ENCODE data around the gene ATXN8OS. TPM values are rescaled to one million over a fixed set of nuclear protein-coding genes. Genes with fewer than 3 reads are reported as not detected.

Gene ATXN8OS
- total and polyA plus RNA-seq, 3 donors from 2014 or later: not detected

DNA sequence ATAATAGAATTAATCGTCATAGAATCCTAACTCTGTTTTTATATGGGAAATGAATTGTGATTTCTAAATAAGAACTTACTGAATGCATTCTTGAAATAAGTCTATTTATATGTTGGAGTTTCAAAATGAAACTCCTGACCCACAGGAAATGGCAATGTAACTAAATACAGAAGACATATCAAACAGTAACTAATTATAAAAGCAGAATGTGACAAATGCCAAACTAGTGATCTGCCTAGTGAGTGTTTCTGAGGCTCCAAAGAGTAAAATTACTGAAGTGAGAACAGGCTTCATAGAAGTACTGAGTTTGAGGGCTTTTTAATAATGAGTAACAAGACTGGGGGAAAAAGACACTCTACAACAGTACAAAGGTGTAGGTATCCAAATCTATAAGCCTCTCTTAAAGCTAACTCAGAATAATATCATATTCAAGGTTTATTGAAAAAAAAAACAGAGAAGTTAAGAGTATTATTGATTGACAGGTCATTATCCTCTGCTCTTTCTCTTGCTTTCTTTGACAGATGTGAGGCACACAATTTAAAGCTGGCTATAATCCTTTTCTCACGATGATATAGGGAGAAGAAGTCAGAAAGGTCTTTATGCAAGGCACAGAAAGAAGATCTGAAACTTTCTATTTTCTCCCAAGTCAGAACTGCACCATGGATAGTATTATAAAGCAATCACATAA, 17.4 kb upstream of the ATXN8OS start:
- TF ChIP-seq, protein P1, sequence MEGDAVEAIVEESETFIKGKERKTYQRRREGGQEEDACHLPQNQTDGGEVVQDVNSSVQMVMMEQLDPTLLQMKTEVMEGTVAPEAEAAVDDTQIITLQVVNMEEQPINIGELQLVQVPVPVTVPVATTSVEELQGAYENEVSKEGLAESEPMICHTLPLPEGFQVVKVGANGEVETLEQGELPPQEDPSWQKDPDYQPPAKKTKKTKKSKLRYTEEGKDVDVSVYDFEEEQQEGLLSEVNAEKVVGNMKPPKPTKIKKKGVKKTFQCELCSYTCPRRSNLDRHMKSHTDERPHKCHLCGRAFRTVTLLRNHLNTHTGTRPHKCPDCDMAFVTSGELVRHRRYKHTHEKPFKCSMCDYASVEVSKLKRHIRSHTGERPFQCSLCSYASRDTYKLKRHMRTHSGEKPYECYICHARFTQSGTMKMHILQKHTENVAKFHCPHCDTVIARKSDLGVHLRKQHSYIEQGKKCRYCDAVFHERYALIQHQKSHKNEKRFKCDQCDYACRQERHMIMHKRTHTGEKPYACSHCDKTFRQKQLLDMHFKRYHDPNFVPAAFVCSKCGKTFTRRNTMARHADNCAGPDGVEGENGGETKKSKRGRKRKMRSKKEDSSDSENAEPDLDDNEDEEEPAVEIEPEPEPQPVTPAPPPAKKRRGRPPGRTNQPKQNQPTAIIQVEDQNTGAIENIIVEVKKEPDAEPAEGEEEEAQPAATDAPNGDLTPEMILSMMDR (IDR thresholded peaks at IDR 0.05): no peak
- no peak for TF ChIP-seq POLR2A (IDR thresholded peaks at IDR 0.05)
- H3K27ac ChIP-seq: no peak overlapping the region
- intact Hi-C loops (cut with DNase I; ENCODE audit: low total_unique reads): no loop called here
- H3K9me3 ChIP-seq: no peaks in the 10 kb centered on the region
- H3K36me3 ChIP-seq (ENCODE audit: low read depth, missing control alignments): no peaks in the 10 kb centered on the region
- WGBS, 2 donors: 75 to 84% methylated on average over 2 of the region's 2 CpGs
- H3K4me1 ChIP-seq: no peaks in the 10 kb centered on the region
- no peak overlapping the region for H3K4me3 ChIP-seq
- DNase-seq: no peak
- H3K27me3 ChIP-seq: no peaks in the 10 kb centered on the region

DNA sequence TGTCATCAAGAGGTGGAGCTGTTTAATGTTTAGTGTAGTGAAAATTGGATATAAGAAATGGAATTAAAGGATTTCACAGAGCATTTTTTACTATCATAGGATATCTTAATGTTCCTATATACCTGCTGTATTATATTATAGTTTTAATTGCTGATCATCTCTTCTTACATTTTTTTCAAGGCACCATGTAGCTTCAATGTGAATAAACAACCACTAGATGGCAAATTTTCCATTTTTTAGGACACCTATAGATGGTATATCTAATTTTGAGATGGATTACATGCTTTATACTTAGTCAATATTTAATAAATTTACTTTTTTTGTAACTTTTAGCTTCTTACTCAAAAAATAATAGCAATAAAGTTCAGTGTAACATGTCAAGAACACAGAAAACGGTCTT, 9.0 kb upstream of the ATXN8OS start:
- no peak overlapping the region for H3K27ac ChIP-seq
- intact Hi-C loops (cut with DNase I; ENCODE audit: low total_unique reads): no loop called here
- no peaks in the 10 kb centered on the region for H3K36me3 ChIP-seq (ENCODE audit: low read depth, missing control alignments)
- no peak for DNase-seq
- WGBS, 2 donors: 53 to 56% methylated on average over 1 of the region's 1 CpG
- no peaks in the 10 kb centered on the region for H3K9me3 ChIP-seq
- no peaks in the 10 kb centered on the region for H3K4me1 ChIP-seq
- no peaks in the 10 kb centered on the region for H3K27me3 ChIP-seq
- TF ChIP-seq POLR2A (IDR thresholded peaks at IDR 0.05): no peak
- TF ChIP-seq, protein P1 (IDR thresholded peaks at IDR 0.05): peak in 1 of 3 experiments; percentile 35
- no peak overlapping the region for H3K4me3 ChIP-seq

DNA sequence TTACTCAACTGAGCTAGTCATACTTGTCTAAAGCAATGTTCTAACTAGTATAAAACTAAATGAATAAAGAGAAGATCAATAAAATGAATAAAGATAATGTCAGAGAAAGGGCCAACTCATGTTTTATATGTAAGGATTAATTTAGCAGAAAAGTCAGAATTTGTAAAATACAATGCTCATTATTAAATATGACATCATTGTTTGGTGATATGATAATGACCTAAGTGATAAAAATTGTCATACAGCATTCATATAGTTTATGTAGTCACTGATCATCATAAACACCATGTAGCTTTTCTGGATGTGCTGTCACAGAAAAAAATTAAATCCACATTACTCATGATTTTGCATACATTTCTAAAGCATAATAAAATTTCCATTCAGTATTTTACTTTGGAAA, 3.1 kb upstream of the ATXN8OS start:
- Histone ChIP-seq H3K4me3 (no peak overlapping the region), H3K4me1 (no peaks in the 10 kb centered on the region), H3K27me3 (no peaks in the 10 kb centered on the region), H3K9me3 (no peaks in the 10 kb centered on the region), H3K36me3 (ENCODE audit: low read depth, missing control alignments) (no peaks in the 10 kb centered on the region), H3K27ac (no peak overlapping the region)
- no peak for DNase-seq
- intact Hi-C loops (cut with DNase I; ENCODE audit: low total_unique reads): no loop called here
- TF ChIP-seq, protein P1 (IDR thresholded peaks at IDR 0.05): no peak
- no peak for TF ChIP-seq POLR2A (IDR thresholded peaks at IDR 0.05)

DNA sequence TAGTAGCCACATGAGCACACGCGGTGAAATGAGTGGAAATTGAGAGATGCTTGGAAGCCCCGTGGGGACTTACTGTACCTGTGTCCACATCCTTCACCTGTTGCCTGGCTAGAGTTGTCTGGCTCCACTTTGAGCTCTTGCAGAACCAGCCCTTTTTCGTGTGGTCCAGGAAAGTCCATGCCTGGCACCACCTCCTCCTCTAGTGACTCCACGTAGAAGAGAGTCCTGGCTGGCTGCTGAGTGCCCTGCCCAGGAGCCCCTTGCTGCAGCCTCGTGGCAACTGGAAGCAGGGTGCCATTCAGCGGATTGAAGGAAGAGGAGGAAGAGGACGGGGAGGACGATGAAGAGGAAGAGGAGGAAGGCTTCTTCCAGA, 515 bp upstream of the ATXN8OS start:
- Histone ChIP-seq H3K9me3 (no peaks in the 10 kb centered on the region), H3K36me3 (ENCODE audit: low read depth, missing control alignments) (no peaks in the 10 kb centered on the region), H3K4me3 (peak overlapping the region in 1 of 2 donors; percentile 17), H3K27ac (no peak overlapping the region), H3K27me3 (no peaks in the 10 kb centered on the region), H3K4me1 (no peaks in the 10 kb centered on the region)
- no peak for DNase-seq
- intact Hi-C loops (cut with DNase I; ENCODE audit: low total_unique reads): no loop called here
- 27 to 30% methylated on average over 8 to 9 of the region's 9 CpGs for WGBS, 2 donors
- TF ChIP-seq, protein P1 (IDR thresholded peaks at IDR 0.05): no peak
- no peak for TF ChIP-seq POLR2A (IDR thresholded peaks at IDR 0.05)

Measured in testis (tissue), 3 donors.